Measurements from ENCODE around the gene UNC5B.

The UNC5B gene

DNA sequence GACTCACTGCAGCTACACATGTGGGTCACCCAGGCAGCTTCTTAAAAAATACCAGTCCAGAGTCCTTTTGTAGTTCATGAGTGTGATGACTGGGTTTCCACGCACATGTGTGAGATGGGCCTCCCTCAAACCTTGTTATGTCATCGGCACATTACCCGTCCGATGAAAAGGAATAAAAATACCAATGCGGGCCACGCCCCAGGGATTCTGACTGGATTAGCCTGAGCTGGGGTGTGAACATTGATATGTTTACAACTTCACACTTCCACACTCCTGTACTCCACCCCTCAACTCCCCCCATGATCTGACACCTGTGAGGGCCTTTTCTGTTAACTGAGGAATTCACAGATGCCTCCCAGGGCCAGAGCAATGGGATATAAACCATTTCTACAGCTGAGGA, 112.9 kb downstream of the UNC5B start:
- no peak for DNase-seq

DNA sequence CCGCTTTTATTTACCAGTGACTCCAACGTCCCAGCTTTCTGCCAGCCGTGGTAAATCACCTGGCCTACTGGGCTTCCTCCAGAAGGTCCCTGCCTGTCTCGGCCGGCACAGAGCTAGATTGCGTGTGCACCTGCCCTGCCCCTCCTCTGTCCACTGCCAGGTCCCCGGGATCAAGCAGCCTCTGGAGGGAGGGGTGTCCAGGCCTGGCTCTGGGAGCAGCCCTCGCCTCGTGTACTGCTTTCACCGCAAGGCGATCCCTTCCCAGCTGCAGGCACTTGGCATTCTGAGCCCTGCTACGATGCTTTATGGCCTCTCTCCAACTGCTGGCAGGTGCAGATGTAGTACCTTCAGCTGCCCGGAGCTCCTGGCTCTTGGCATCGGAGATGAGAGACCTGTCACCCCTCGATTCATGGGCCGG, 114.1 kb downstream of the UNC5B start:
- DNase-seq = peak; percentile 26

DNA sequence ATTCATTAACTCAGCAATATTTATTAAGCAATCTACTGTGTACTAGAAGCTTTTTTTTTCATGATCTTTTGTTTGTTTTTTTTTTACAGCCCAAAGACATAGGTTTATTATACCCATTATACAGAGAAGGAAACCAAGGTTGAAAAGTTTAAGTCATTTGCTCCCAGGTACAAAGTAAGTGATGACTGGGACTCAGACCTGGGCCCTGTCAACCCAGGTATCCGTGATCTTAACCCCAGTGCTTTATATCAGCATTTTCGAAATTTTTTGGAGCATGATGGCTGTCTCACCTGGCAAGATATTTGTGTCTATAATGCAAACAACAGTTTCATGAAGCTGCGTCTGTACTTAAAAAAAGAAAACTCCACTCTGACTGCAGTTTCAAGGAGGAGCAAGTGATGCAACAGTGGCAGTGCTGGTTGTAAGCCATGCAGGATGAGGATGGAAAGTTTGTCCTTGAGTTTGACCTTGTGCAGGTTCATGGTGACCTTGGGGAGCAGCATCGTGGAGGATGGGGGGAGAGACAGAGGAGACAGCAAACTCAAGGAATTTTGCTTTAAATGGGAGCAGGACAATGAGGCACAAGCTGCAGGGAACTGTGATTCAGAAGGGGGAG, 118.5 kb downstream of the UNC5B start:
- DNase-seq = no peak

DNA sequence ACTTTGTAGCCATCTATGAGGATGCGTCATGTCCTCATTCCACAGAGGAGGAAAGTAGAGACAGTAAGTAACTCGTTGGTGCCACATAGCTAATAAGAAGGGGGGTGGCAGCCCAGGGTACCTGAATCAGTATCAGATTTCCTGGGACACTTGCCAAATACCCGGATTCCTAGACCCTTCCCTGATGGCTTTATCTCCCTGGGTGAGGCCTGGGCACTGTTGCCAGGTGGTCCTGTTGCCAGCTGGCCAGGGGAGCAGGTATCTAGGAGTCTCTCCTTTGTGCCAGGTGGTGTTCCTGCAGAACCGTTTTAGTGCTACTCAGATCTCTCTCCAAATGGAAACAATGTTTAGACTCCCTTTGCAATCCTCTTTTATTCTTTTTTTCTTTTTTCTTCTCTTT, 119.4 kb downstream of the UNC5B start:
- DNase-seq = peak; percentile 26

DNA sequence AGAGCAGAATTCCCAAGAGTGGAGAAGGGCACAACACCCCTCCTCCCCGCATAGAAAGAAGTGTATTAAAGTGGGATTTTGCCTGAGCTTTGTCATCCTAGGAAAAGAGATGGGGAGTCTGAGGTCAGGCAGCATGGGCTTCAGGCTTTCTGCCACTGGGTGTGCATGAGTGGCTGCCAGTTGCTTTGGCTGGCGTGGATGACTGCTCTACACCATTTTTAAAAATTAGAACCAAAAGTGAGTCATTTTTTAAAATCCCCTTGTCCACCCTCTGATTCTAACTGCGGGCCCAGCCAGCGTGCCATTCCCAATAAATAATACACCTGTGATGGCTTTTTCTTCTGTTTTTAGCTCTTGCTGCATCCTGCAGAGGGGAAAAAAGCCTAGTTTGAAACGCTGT, 120.1 kb downstream of the UNC5B start:
- DNase-seq = no peak

DNA sequence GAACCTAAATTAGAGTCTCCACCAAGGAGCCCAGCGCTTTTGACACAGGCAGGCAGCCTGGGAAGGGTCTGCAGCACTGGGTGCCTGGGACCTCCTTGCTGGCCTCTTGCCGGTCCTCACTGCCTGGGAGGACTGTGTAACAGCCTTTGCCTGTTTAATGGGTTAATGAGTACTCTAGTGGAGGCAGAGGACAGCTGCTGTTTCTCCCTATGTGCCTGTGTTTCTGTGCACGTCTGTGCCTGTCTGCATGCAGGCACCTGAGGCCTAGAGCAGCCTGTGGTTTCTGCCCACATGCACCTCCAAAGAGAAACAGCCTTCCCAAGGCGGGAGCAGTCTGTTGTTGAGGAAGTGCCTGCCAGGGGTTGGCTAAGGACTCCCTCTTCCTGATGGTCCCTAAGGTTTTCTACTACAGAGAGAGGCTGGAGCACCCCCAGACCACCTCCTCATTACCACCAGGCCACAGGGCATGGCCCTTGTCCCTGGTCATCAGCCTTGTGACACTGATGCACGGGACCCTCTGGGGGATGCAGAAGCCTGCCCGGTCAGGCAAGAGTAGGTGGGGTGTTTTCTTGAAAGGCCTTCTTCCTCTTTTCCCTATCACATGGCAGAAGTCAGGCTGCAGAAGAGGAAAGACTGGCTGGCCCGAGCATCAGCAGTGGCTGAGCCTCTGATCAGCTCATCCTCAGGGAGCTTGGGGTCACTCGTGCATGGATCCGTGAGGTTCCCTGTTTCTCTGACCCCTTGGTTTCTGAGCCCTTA, 120.9 kb downstream of the UNC5B start:
- DNase-seq = peak; percentile 94

DNA sequence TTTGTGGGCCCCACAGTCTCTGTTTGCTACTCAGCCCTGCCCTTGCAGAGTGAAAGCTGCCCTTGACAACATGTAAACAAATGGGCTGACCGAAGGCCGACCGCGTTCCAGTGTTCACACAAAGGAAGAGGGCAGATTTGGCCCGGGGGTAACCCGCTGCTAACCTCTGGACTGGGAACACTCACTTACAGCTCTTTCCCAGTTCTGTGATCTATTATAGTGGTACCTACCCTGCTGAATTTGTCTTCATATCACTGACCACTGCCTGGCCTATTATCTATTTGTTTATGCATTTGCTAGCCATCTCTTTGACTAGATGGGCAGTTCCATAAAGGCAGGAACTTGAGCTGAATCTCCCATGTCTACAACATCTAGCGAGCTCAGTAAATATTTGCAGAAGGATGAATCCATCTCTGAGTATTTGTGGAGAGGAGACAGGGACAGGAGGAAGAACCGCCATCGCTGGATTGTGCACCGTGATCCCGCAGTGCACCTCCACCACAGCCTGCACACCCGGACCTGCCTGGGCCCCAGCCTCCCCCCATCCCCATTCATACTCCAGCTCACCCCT, 121.9 kb downstream of the UNC5B start:
- no peak for DNase-seq

DNA sequence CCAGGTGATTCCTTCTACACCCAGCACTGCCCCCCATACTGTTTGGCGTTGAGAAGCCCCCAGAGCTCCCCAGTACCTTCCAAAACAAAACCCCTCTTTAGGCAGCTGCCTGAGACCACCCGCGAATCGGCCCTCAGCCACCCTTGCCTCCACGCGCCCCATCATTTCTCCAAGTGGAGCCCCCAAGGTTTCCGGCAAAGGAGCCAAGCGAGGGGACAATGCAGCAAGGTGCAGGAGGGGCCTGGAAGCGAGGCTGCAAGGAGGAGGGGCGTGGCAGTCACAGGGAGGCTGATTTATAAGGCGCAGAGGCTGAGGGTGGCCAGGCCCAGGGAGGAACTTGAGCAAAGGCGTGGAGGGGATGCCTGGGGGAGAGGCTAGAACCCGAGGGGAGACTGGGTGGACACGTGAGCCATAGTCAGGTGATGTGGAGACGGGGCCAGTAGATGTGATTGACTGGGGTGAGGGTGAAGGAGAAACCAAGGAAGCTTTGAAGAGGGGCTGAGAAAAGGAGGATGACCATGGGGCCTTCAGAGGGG, 122.9 kb downstream of the UNC5B start:
- no peak for DNase-seq

DNA sequence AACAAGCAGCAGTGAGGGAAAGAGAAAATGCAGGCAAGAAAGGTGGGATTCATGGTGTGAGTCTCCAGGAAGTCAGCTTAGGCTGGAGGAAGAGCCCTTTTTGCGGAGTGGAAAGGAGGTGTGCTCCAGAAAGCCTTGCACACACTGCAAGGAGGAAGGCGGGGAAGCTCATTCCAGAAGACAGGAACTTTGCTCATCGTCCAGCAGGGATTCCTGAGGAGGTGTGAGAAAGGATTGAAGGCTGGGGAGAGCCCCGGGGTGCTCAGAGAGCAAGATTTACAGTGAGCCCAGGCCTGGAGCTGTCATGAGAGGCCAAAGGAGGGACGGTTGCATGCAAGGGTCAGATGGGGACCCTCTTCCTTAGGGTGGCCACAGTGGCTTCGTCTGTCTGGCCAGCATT, 124.3 kb downstream of the UNC5B start:
- DNase-seq = no peak

DNA sequence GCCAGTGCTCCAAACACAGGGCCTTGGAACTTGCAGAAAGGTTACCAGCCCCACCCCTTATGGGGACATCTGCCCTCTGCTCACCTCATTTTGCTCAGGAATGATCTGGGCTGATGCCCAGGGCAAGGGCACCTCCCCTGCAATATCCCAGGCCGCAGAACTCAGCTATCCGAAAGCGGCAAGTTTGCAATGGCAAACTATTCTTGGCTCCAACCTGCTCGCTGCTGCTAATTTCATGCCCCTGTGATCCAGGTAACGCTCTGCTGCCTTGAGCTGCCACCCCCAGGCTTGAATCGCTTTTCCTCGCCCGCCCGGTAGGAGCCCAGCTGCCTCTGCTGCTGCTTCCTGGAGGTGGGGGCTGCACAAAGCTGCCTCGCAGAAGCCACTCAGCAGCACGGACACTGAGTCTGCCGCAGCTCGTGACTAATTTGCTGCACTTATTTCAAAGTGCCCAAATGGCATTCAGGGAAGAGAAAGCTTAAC, 124.9 kb downstream of the UNC5B start:
- DNase-seq = peak; percentile 60

DNA sequence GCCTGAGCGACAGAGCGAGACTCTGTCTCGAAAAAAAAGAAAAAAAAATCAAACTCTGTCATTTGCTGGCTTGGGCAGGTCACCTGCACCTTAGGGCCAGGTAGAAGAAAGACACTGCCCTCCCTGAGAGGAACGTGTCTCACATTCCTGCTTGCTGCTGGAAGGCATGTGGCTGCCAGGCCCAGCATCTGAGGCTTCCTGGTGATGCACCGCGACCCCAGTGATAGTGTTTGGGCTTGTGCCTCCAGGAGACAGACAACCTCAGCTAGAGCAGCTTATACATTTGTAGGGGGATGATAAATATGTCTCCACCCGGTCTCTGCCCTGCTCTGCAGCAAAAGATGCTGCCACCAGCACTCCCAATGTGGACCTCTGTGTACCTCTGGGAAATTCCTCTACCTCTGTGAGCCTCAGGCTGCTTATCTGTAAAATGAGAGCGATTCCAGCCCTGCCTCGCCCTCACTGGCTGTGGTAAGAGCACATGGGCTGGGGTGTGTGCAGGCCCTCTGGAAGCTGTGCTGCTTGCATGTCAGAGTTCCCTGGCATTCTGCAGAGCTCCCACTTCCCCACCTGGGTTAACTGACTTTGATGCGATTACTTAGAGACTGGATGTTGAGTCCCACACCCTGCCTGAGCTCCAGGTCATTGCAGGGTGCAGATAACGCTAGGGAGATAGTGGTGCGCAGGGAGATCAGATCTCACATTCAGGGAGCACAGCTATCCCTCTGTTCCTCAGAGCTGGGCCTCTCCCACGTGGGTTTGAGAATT, 126.5 kb downstream of the UNC5B start:
- no peak for DNase-seq

DNA sequence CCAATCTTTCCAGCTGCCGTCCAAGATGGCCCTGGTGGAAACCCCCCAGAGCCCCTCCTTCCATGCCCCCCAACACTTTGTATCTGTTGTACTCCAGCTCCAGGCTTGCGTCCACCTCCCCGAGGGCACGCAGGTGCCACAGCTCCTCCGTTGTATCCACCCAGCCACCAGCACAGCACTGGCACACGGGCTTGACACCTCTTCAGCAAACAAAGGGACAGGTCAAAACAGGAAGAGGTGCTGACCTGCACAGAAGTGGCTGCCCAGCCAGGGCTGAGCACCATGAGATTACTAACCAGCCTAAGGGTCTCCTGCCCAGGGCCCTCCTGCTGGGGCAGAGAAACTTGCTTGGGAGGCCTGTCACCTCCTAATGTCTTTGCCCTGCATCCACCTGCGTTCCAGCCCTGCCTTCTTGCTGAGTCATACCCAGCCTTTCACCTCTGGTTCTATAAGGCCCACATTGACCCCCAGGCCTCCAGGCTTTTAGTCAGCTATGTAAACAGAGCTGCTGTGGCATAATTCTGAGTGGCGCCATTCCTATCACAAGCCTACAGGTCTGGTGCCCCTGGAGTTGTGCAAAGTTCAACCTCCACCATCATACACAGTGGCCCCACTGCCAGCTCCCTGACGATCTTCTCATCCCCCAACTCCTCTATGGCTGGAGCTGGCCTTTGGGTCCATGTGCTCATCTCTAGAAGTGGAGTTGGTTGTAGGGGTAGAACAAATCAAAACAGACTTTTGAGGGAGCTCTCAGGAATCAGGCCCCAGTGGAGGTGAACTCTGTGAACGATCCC, 127.6 kb downstream of the UNC5B start:
- no peak for DNase-seq

DNA sequence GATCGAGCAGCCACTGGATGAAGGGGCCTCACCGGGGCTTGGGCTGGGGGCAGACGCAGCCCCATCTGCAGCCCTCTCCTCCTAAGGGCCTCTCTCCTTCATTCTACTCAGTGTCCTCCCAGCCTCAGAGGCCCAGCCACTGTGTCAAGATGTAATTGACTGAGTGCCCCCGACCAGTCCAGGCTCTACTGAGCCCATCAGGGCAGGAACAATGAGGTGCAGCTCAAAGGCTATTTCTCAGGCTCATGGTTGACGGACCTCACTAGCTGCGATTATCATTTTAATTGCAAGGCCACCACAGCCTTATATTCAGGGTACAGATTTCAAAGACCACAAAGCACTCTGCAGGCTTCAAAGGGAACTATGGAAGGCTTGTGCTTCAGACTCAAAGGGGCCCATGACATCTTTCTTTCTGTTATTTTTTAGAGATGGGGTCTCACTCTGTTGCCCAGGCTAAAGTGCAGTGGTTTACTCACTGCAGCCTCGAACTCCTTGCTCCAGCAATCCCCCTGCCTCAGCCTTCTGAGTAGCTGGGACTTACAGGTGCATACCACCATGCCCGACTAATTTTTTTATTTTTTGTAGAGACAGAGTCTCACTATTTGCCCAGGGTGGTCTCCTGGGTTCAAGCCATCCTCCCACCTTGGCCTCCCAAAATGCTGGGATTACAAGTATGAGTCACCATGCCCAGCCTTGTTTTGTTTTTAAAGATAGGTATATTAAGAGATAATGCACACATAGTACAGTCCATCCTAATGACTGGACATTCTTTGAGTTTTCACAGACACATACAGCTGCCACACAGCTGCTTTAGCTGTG, 130.4 kb downstream of the UNC5B start:
- no peak for DNase-seq

DNA sequence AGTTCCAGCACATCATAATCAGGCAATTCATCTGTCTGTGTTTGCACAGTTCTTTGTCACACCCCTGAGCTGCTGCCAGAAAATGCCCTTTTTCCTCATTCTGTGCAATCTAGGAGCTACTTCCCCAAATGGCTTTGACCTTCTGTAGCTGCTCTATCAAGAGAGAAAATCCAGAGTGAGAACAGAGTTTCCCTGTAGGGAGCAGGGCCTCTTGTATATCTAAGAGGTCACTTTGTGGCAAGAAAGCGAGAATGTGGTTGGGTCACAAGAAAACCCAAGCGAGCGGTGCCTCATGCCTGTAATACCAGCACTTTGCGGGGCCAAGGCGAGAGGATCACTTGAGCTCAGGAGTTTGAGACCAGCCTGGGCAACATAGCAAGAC, 131.0 kb downstream of the UNC5B start:
- no peak for DNase-seq

DNA sequence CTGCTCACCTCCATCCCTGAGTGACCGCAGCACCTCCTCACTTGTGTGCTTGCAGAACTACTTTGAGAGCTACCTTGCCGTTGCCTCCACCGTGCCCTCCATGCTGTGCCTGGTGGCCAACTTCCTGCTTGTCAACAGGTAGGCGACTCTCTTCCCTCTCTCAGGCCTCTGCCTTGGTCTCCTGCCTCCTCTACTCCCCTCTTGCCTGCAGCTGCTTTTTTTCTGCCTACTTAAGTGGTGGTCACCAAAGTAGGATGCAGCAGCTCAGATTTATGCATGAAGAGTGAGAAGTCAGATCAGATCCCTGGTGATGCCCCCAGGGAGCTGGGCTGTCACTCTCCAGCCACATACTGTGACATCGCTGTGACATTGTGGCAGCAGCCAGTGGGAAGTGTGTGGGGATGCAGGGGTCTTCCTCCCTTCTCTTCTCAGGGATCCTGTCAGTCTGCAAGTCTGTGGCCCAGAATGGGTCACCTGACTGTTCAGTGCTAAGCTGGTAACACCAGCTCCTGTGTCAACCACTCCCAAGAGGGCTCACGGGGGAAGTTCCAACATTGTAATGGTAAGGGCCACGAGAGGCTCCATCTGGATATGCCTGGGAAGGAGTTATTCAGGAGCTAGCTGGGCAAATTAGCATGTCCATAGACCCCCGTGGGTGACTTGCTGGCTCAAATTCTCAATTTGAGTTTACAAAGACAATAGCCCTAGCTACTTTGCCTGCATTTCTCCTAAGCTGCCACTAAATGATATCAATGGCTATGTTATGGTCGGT, 132.0 kb downstream of the UNC5B start:
- DNase-seq = no peak

DNA sequence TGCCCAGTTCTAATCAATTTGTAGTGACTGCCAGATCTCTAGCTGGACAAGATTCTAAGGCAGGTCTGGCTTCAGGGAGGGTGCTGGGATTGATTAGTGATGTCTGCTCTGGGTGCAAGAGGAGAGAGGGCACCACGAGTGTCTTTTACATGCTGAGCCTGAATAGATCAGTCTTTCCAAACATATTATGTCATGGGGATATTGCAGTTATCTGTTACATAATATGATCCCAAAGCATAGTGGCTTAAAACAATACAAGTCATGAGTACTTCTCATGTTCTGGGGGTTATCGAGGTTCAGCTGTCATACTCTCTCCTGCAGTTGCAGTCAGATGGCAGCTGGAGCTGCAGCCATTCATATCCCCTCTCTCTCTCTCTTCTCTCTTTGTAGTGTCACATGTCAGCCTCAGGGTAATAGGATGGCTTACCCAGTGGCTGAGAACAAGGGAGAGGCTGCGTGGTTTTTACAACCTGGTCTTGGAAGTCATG, 132.7 kb downstream of the UNC5B start:
- no peak for DNase-seq

DNA sequence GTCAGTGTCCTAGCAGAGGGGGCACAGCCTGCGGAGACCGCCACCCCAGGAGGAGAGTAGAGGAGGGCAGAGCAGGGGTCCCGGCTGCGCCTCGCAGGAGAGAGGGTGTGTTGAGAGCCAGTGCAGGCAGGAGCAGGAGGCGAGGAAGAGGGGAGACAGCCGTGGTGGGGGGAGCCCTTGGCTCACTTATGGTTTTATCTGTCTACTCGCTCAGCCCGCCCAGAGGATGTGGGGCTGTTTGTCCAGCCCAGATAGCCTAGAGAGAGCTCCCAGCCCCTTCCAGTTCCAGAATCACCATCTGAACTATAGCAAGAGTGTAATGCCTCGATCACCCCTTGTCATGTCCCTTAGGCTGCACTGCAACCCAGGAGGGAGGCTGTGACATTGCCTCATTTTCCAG, 133.3 kb downstream of the UNC5B start:
- no peak for DNase-seq

DNA sequence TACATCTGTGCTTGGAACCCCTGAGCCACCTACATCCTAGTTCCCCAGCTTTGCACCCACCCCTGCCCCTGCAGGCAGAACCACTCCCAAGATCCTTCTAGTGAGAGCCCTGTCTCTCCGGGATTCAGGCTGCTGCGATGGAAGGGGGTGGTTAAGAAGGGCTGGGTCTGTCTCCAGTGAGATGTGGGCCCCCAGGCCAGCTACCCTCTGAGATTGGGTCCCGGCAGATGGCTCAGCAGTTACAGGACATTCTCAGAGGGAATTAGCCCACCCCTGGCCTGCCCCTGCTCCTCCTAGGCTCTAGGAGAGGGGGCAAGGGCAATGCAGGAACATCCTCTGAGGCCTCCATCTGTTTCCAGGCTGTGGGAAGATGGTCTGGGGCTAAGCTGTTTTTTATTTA, 134.4 kb downstream of the UNC5B start:
- no peak for DNase-seq

DNA sequence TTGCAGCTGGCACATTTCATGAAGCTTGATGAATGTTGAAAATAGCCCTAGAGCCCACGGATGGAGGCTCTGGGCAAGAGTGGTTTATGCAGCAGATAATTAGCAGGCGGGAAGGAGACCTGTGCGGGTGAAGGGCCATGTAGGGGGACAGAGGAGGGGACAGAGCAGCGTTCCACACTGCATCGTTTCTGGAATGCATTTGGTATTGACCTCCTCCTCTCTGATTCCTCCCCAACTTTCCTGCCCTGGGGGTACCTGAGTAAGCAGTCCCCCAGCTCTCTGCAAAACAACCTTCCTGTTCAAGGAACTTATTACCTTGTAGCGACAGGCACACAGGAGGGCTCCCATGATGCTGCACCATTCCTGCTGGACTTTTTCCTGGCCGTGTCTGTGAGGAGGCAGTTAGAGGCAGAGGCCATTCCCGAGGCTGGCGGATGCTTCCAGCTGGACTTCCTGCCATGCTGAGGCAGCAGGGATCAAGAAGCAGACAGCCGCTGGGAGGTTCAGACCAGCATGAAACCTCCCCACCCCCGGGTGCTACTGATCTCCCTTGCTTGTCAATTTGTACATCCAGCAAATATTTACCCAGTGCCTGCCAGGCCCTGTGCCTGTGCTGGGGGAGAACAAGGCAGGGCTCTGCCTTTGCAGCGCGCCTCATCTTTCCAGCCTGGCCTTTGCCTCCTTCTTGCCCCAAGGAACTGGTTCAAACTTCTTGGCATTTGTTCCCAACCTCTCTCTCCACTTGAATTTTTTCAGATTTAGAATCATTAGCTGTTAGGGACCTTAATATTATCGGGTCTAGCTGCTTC, 135.4 kb downstream of the UNC5B start:
- DNase-seq = no peak

DNA sequence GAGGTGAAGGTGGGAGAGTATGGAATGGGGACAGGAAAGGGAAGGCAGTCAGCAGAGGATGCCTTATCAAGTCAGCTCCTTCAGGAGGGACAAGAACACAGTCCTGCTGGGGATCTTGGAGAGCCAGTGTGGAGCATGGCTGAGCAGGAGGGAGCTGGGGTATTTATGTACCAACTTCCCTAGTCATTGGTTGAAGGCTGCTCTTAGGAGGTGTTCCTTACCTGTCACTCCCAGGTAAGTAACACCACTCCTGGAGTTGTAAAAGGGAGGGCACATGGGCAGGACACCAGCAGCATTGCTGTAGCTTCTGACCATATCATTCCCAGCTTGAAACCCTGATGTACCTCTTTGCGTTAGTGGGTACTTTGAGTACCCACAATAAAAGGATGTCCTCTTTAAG, 136.5 kb downstream of the UNC5B start:
- no peak for DNase-seq
